ENCODE results near the gene SLC30A7.

DNA sequence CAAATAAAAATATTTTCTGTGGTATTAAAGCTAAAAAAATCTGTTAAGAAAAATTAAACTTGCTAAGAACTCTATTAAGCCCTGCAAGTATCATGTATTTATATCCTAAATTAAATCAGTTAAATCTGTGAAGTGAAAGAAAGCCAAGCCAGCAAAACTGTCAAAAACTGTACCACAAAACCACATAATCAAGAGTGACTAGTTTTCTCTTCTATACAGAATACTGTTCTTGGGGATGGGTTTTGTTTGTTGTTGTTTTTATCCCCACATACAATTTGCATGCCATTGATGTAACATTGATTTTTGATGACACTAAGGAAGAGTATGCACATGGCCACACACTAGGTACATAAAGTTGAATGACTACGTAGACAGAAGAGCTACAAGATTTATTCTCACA, 109.3 kb downstream of the SLC30A7 start:
- TF ChIP-seq ZNF565 (CRISPR knock-in tag; conservative IDR thresholded peaks at IDR 0.05; ENCODE audit: low read depth), result no peak
- TF ChIP-seq ZC3H10 (CRISPR knock-in tag; IDR thresholded peaks at IDR 0.05), result no peak
- no peak for TF ChIP-seq ARNTL (CRISPR knock-in tag; IDR thresholded peaks at IDR 0.05; ENCODE audit: borderline replicate concordance, low read depth)
- no peak for TF ChIP-seq GLIS3 (CRISPR knock-in tag; IDR thresholded peaks at IDR 0.05)
- no peak for TF ChIP-seq ZNF70 (CRISPR knock-in tag; IDR thresholded peaks at IDR 0.05)
- TF ChIP-seq, protein P1, sequence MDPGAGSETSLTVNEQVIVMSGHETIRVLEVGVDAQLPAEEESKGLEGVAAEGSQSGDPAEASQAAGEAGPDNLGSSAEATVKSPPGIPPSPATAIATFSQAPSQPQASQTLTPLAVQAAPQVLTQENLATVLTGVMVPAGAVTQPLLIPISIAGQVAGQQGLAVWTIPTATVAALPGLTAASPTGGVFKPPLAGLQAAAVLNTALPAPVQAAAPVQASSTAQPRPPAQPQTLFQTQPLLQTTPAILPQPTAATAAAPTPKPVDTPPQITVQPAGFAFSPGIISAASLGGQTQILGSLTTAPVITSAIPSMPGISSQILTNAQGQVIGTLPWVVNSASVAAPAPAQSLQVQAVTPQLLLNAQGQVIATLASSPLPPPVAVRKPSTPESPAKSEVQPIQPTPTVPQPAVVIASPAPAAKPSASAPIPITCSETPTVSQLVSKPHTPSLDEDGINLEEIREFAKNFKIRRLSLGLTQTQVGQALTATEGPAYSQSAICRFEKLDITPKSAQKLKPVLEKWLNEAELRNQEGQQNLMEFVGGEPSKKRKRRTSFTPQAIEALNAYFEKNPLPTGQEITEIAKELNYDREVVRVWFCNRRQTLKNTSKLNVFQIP (CRISPR knock-in tag; IDR thresholded peaks at IDR 0.05; ENCODE audit: borderline replicate concordance, low read depth), result no peak
- no peak for TF ChIP-seq OSR1 (CRISPR knock-in tag; IDR thresholded peaks at IDR 0.05)
- no peak for TF ChIP-seq ZFP3 (CRISPR knock-in tag; IDR thresholded peaks at IDR 0.05)
- no peak for TF ChIP-seq PPARA (CRISPR knock-in tag; IDR thresholded peaks at IDR 0.05; ENCODE audit: borderline replicate concordance)
